H9 (cell line): Measurements from ENCODE around the gene DAP3. TPM values are rescaled to one million over a fixed set of nuclear protein-coding genes. Genes with fewer than 3 reads are reported as not detected.

Experiments
- DNase-seq: peaks from one replicate; pipeline ENCODE4 v3.0.0-alpha.2; 2017
- H2AFZ ChIP-seq: one replicate; pipeline ENCODE4 v1.6.1; 2013; ENCODE audit warnings: mild to moderate bottlenecking, low read length, control low read depth, moderate library complexity
- H2AK5ac ChIP-seq: 2 replicates; pipeline ENCODE4 v1.6.1; 2013; ENCODE audit warnings: low read length, control low read depth, mixed read lengths; ENCODE audit not compliant: insufficient read length
- H2BK120ac ChIP-seq: one replicate; pipeline ENCODE4 v1.6.1; 2013; ENCODE audit warnings: low read depth, mild to moderate bottlenecking, low read length, control low read depth, inconsistent platforms; ENCODE audit not compliant: poor library complexity, severe bottlenecking
- H2BK12ac ChIP-seq: 2 replicates; pipeline ENCODE4 v1.6.1; 2013; ENCODE audit warnings: low read length, control low read depth, mixed read lengths, low read depth; ENCODE audit not compliant: insufficient read length
- H2BK15ac ChIP-seq: 2 replicates; pipeline ENCODE4 v1.6.1; 2013; ENCODE audit warnings: low read depth, low read length, control low read depth
- H2BK20ac ChIP-seq: one replicate; pipeline ENCODE4 v1.6.1; 2013; ENCODE audit warnings: low read depth, mild to moderate bottlenecking, low read length, control low read depth, inconsistent platforms; ENCODE audit not compliant: poor library complexity, severe bottlenecking
- H2BK5ac ChIP-seq: 2 replicates; pipeline ENCODE4 v1.6.1; 2013; ENCODE audit warnings: low read length, control low read depth, mixed read lengths; ENCODE audit not compliant: insufficient read length
- H3K14ac ChIP-seq: 2 replicates; pipeline ENCODE4 v1.6.1; 2013; ENCODE audit warnings: low read length, control low read depth; ENCODE audit not compliant: insufficient read depth
- H3K18ac ChIP-seq: 2 replicates; pipeline ENCODE4 v1.6.1; 2013; ENCODE audit warnings: low read depth, mild to moderate bottlenecking, mixed read lengths, low read length, control low read depth; ENCODE audit not compliant: insufficient read length
- H3K23ac ChIP-seq: 2 replicates; pipeline ENCODE4 v1.6.1; 2013; ENCODE audit warnings: low read length, control low read depth, mixed read lengths, low read depth; ENCODE audit not compliant: insufficient read length
- H3K23me2 ChIP-seq: 2 replicates; pipeline ENCODE4 v1.6.1; 2013; ENCODE audit warnings: low read depth, mild to moderate bottlenecking, mixed read lengths, low read length, control low read depth; ENCODE audit not compliant: insufficient read length, poor library complexity, severe bottlenecking
- H3K27ac ChIP-seq: 2 replicates; pipeline ENCODE4 v1.5.1; 2013; ENCODE audit warnings: low read length, control low read depth, mixed read lengths, low read depth; ENCODE audit not compliant: insufficient read length
- H3K27me3 ChIP-seq: 2 replicates; pipeline ENCODE4 v1.6.1; 2013; ENCODE audit warnings: low read length, control low read depth, inconsistent platforms; ENCODE audit not compliant: insufficient read depth
- H3K4ac ChIP-seq: 2 replicates; pipeline ENCODE4 v1.6.1; 2013; ENCODE audit warnings: low read depth, mild to moderate bottlenecking, control low read depth, inconsistent platforms, low read length, moderate library complexity
- H3K4me1 ChIP-seq: 2 replicates; pipeline ENCODE4 v1.6.1; 2013; ENCODE audit warnings: low read length, control low read depth, inconsistent platforms; ENCODE audit not compliant: insufficient read depth
- H3K4me2 ChIP-seq: 2 replicates; pipeline ENCODE4 v1.6.1; 2013; ENCODE audit warnings: low read length, control low read depth, mixed read lengths; ENCODE audit not compliant: insufficient read length, insufficient read depth
- H3K56ac ChIP-seq: 2 replicates; pipeline ENCODE4 v1.6.1; 2013; ENCODE audit warnings: low read depth, mild to moderate bottlenecking, mixed read lengths, low read length, control low read depth; ENCODE audit not compliant: insufficient read length
- H3K79me1 ChIP-seq: 2 replicates; pipeline ENCODE4 v1.6.1; 2013; ENCODE audit warnings: low read depth, mild to moderate bottlenecking, moderate library complexity, low read length, control low read depth, inconsistent platforms; ENCODE audit not compliant: insufficient read depth, poor library complexity, severe bottlenecking
- H3K79me2 ChIP-seq: 2 replicates; pipeline ENCODE4 v1.6.1; 2013; ENCODE audit warnings: low read length, control low read depth, inconsistent platforms; ENCODE audit not compliant: insufficient read depth
- H3K9ac ChIP-seq: 2 replicates; pipeline ENCODE4 v1.6.1; 2013; ENCODE audit warnings: low read length, control low read depth, mixed read lengths; ENCODE audit not compliant: insufficient read length; ENCODE audit errors: extremely low read depth
- H3K9me3 ChIP-seq: one replicate; pipeline ENCODE4 v1.6.1; 2013; ENCODE audit warnings: low read depth, low read length, inconsistent platforms; ENCODE audit not compliant: control insufficient read depth
- H3T11ph ChIP-seq: one replicate; pipeline ENCODE4 v1.6.1; 2013; ENCODE audit warnings: mild to moderate bottlenecking, low read length, control low read depth, inconsistent platforms
- H4K20me1 ChIP-seq: one replicate; pipeline ENCODE4 v1.6.1; 2013; ENCODE audit not compliant: control insufficient read depth, insufficient read length, insufficient read depth
- H4K5ac ChIP-seq: 2 replicates; pipeline ENCODE4 v1.6.1; 2013; ENCODE audit warnings: low read depth, mild to moderate bottlenecking, mixed read lengths, low read length, control low read depth; ENCODE audit not compliant: insufficient read length
- H4K8ac ChIP-seq: replicated peaks from 2 replicates; pipeline ENCODE4 v1.6.1; 2013; ENCODE audit warnings: low read length, control low read depth, mixed read lengths, low read depth; ENCODE audit not compliant: insufficient read length
- H4K91ac ChIP-seq: 2 replicates; pipeline ENCODE4 v1.6.1; 2013; ENCODE audit warnings: low read depth, mild to moderate bottlenecking, moderate library complexity, mixed read lengths, low read length, control low read depth; ENCODE audit not compliant: insufficient read length
- H3K27ac Mint-ChIP-seq, 3 experiments: 2 replicates in 2 of 3; 3 replicates in 1 of 3; pipeline ENCODE4 v1.8.0; 2020 to 2021; ENCODE audit warnings: mixed read lengths in 3 of 3, mild to moderate bottlenecking in 1 of 3, moderate library complexity in 1 of 3
- H3K27me3 Mint-ChIP-seq: 2 replicates; pipeline ENCODE4 v1.8.0; 2021; ENCODE audit warnings: low read depth, mild to moderate bottlenecking, moderate library complexity, mixed read lengths
- H3K36me3 Mint-ChIP-seq, 3 experiments: 2 replicates in 2 of 3; 3 replicates in 1 of 3; pipeline ENCODE4 v1.8.0; 2020 to 2021; ENCODE audit warnings: low read depth in 3 of 3, mixed read lengths in 3 of 3; ENCODE audit not compliant: insufficient read depth in 1 of 3
- H3K4me1 Mint-ChIP-seq, 2 experiments: 2 replicates each; pipeline ENCODE4 v1.8.0; 2020; ENCODE audit warnings: mixed read lengths in 2 of 2
- H3K4me3 Mint-ChIP-seq, 2 experiments: 2 replicates in 1 of 2; 3 replicates in 1 of 2; pipeline ENCODE4 v1.8.0; 2020 to 2021; ENCODE audit warnings: mild to moderate bottlenecking in 2 of 2, mixed read lengths in 2 of 2, moderate library complexity in 1 of 2
- H3K9me3 Mint-ChIP-seq, 2 experiments: 2 replicates in 1 of 2; 3 replicates in 1 of 2; pipeline ENCODE4 v1.8.0; 2020; ENCODE audit warnings: mild to moderate bottlenecking in 2 of 2, mixed read lengths in 2 of 2, moderate library complexity in 1 of 2
- WGBS: extraction: QIAGEN DNeasy Blood & Tissue Kit; methylation state at CpG from one replicate; pipeline ENCODE4 v1.1.7; 2013; ENCODE audit warnings: missing lambda C conversion rate, low lambda C conversion rate, mixed read lengths; ENCODE audit not compliant: insufficient read length; ENCODE audit errors: extremely low coverage; 5-methylcytosine and 5-hydroxymethylcytosine counted together
- total RNA-seq: library from RNA; stranded (reverse); gene quantifications from 2 replicates; pipeline ENCODE4 v1.2.1, GENCODE V29; 2021
- TF ChIP-seq, protein P1 (sequence below): fragments of 200-600 bp; sonication (generic); conservative IDR thresholded peaks from 3 replicates; pipeline ENCODE4 v1.8.0; 2021; ENCODE audit warnings: antibody characterized with exemption, mild to moderate bottlenecking

Gene DAP3
- total RNA-seq, 1 experiment from 2014 or later = 114 TPM

DNA sequence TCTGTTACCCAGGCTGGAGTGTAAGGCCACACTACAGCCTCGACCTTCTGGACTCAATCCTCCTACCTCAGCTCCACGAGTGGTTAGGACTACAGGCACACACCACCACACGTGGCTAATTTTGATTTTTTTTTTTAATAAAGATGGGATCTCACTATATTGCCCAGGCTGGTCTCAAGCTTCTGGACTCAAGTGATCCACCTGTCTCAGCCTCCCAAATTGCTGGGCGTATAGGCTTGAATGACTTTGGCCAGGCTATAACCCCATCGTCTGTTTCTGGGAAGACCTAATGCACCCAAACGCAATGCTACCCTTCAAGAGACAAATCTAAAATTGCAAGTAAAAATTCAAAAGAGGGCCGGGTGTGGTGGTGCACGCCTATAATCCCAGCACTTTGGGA is 52.1 kb downstream of the DAP3 start:
- no peak overlapping the region for H3K14ac ChIP-seq
- no peaks in the 10 kb centered on the region for H3K9me3 ChIP-seq
- H3K23me2 ChIP-seq = no peaks in the 10 kb centered on the region
- H3K23ac ChIP-seq = no peak overlapping the region
- no peaks in the 10 kb centered on the region for H3K27me3 ChIP-seq
- H3K56ac ChIP-seq = no peak overlapping the region
- no peak overlapping the region for H2BK12ac ChIP-seq
- H2BK15ac ChIP-seq = no peak overlapping the region
- Mint-ChIP-seq H3K4me3 (no peak overlapping the region), H3K27ac (no peak overlapping the region), H3K9me3 (no peaks in the 10 kb centered on the region), H3K4me1 (no peaks in the 10 kb centered on the region), H3K36me3 (peaks cover 9 to 28% (median 26%) of the 10 kb centered on the region in 3 experiments; a peak in 6 of 7 replicates), H3K27me3 (no peaks in the 10 kb centered on the region)
- no peak overlapping the region for H2AFZ ChIP-seq
- no peak overlapping the region for H4K5ac ChIP-seq
- no peak overlapping the region for H3K27ac ChIP-seq
- no peak overlapping the region for H2BK20ac ChIP-seq
- H3K18ac ChIP-seq = no peak overlapping the region
- H3K4me2 ChIP-seq = no peak overlapping the region
- H3T11ph ChIP-seq = no peak overlapping the region
- no peaks in the 10 kb centered on the region for H3K79me1 ChIP-seq
- H2BK5ac ChIP-seq = no peak overlapping the region
- H3K9ac ChIP-seq = no peak overlapping the region
- no peaks in the 10 kb centered on the region for H3K79me2 ChIP-seq
- TF ChIP-seq, protein P1, sequence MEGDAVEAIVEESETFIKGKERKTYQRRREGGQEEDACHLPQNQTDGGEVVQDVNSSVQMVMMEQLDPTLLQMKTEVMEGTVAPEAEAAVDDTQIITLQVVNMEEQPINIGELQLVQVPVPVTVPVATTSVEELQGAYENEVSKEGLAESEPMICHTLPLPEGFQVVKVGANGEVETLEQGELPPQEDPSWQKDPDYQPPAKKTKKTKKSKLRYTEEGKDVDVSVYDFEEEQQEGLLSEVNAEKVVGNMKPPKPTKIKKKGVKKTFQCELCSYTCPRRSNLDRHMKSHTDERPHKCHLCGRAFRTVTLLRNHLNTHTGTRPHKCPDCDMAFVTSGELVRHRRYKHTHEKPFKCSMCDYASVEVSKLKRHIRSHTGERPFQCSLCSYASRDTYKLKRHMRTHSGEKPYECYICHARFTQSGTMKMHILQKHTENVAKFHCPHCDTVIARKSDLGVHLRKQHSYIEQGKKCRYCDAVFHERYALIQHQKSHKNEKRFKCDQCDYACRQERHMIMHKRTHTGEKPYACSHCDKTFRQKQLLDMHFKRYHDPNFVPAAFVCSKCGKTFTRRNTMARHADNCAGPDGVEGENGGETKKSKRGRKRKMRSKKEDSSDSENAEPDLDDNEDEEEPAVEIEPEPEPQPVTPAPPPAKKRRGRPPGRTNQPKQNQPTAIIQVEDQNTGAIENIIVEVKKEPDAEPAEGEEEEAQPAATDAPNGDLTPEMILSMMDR = no peak
- H4K20me1 ChIP-seq = no peaks in the 10 kb centered on the region
- H4K91ac ChIP-seq = no peak overlapping the region
- no peak overlapping the region for H4K8ac ChIP-seq
- H2AK5ac ChIP-seq = no peak overlapping the region
- no CpG with 5 or more reads among the region's 8 CpGs for WGBS
- H3K4me1 ChIP-seq = no peaks in the 10 kb centered on the region
- H2BK120ac ChIP-seq = no peak overlapping the region
- no peak overlapping the region for H3K4ac ChIP-seq
- no peak for DNase-seq
